ENCODE measurements around the gene NBAS. TPM values are rescaled to one million over a fixed set of nuclear protein-coding genes. Genes with fewer than 3 reads are reported as not detected.

The NBAS gene
- total and polyA plus RNA-seq, 9 of the 15 experiments (the other 6 are each of a cell fraction or from before 2014, with no cell fraction given), result 15.3 to 94.4 (median 69.9) TPM

- Histone ChIP-seq H3K36me3 (ENCODE audit: control insufficient read depth, insufficient read depth, low read length) (peaks cover 23% of the 10 kb centered on the region), H3K4me3 (no peak overlapping the region), H3K27me3 (ENCODE audit: control insufficient read depth in 2 of 2, insufficient read depth in 2 of 2, low read length in 2 of 2) (no peaks in the 10 kb centered on the region), H3K9ac (ENCODE audit: insufficient read depth in 1 of 2, low read depth in 2 of 2, low read length in 2 of 2) (no peak overlapping the region), H3K4me1 (replicated peaks in 1 of 2; ENCODE audit: control insufficient read depth in 2 of 2, insufficient read depth in 2 of 2, low read length in 2 of 2) (peaks cover 2 to 3% of the 10 kb centered on the region in 2 experiments; a peak in 2 of 5 replicates), H3K9me1 (ENCODE audit: control insufficient read depth, insufficient read depth, low read length) (no peaks in the 10 kb centered on the region), H3K79me2 (ENCODE audit: control insufficient read depth, insufficient read depth, low read length) (no peaks in the 10 kb centered on the region), H3K27ac (ENCODE audit: extremely low read depth, low read depth, low read length) (no peak overlapping the region), H4K20me1 (replicated peaks; ENCODE audit: control insufficient read depth, insufficient read depth, low read length) (no peaks in the 10 kb centered on the region), H2AFZ (ENCODE audit: low read depth, low read length) (no peak overlapping the region), H3K9me3 (replicated peaks; ENCODE audit: control insufficient read depth, insufficient read depth, low read depth, low read length) (no peaks in the 10 kb centered on the region), H3K4me2 (ENCODE audit: insufficient read depth, low read length) (no peak overlapping the region)
- FAIRE-seq (no peak), DNase-seq (ENCODE audit: extremely low read depth in 1 of 4, low spot score in 3 of 4) (no peak), ATAC-seq (no peak)
- POLR2A ChIA-PET, result interaction anchor here (0.7 kb wide), 1 partner anchor 30 kb away, joined by 3 read pairs; no protein-coding TSS in a partner anchor
- CTCF ChIA-PET (ENCODE audit: low intra/inter-chr PET ratio), result no interaction called here
- in situ Hi-C loops (cut with MboI) (no loop called here), intact Hi-C loops (cut with micrococcal nuclease) (no loop called here)
- BruUV-seq (replicated peaks), result no TSS peak
- TF ChIP-seq CREB5 (CRISPR knock-in tag; IDR thresholded peaks at IDR 0.05) (no peak), NCOA4 (IDR thresholded peaks at IDR 0.05; ENCODE audit: partially characterized antibody) (no peak), ZNF695 (CRISPR knock-in tag; IDR thresholded peaks at IDR 0.05) (no peak), ZBTB49 (CRISPR knock-in tag; IDR thresholded peaks at IDR 0.05; ENCODE audit: borderline replicate concordance) (no peak), CSDE1 (IDR thresholded peaks at IDR 0.05) (no peak), ZNF280B (CRISPR knock-in tag; IDR thresholded peaks at IDR 0.05) (no peak), ATF2 (CRISPR knock-in tag; IDR thresholded peaks at IDR 0.05) (no peak), KLF6 (CRISPR knock-in tag; IDR thresholded peaks at IDR 0.05; ENCODE audit: borderline replicate concordance) (no peak), IRF9 (tag; IDR thresholded peaks at IDR 0.05) (no peak), ZNF146 (CRISPR knock-in tag; IDR thresholded peaks at IDR 0.05; ENCODE audit: unreplicated experiment) (no peak), PKNOX1 (IDR thresholded peaks at IDR 0.05) (no peak)
- WGBS (ENCODE audit: insufficient coverage, low coverage, missing lambda C conversion rate), result 94% methylated on average over 4 of the region's 4 CpGs
These were observed 365.3 kb downstream of the NBAS start for GRCh38 chr2:15195813-15196212.

Data from K562 (cell line).